ENCODE results near the gene POT1. TPM values are rescaled to one million over a fixed set of nuclear protein-coding genes. Genes with fewer than 3 reads are reported as not detected.

The POT1 gene
- total RNA-seq, 1 experiment from 2014 or later = 24.1 TPM

- Mint-ChIP-seq H3K4me1 (ENCODE audit: insufficient read depth, unreplicated experiment) (no peaks in the 10 kb centered on the region), H3K9me3 (ENCODE audit: unreplicated experiment) (no peaks in the 10 kb centered on the region), H3K4me3 (ENCODE audit: unreplicated experiment) (no peak overlapping the region), H3K36me3 (ENCODE audit: insufficient read depth, unreplicated experiment) (peaks cover 25% of the 10 kb centered on the region), H3K27ac (ENCODE audit: low read depth, unreplicated experiment) (no peak overlapping the region), H3K27me3 (ENCODE audit: insufficient read depth, unreplicated experiment) (no peaks in the 10 kb centered on the region)
- intact Hi-C loops (cut with micrococcal nuclease) = no loop called here
- no peak for DNase-seq (ENCODE audit: unreplicated experiment)
- no TSS peak for BruUV-seq (replicated peaks)
- TF ChIP-seq, protein P1, sequence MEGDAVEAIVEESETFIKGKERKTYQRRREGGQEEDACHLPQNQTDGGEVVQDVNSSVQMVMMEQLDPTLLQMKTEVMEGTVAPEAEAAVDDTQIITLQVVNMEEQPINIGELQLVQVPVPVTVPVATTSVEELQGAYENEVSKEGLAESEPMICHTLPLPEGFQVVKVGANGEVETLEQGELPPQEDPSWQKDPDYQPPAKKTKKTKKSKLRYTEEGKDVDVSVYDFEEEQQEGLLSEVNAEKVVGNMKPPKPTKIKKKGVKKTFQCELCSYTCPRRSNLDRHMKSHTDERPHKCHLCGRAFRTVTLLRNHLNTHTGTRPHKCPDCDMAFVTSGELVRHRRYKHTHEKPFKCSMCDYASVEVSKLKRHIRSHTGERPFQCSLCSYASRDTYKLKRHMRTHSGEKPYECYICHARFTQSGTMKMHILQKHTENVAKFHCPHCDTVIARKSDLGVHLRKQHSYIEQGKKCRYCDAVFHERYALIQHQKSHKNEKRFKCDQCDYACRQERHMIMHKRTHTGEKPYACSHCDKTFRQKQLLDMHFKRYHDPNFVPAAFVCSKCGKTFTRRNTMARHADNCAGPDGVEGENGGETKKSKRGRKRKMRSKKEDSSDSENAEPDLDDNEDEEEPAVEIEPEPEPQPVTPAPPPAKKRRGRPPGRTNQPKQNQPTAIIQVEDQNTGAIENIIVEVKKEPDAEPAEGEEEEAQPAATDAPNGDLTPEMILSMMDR (IDR thresholded peaks at IDR 0.05; ENCODE audit: unreplicated experiment) = no peak
- ChIA-PET CTCF (no interaction called here), POLR2A (interaction anchor here (1.2 to 3.9 kb wide), 2 partner anchors 10 to 14 kb away, joined by 4 to 13 read pairs; partner anchors contain the start of gene POT1)
Observed at GRCh38 chr7:124915242-124915641, 14.4 kb downstream of the POT1 start.

DNA sequence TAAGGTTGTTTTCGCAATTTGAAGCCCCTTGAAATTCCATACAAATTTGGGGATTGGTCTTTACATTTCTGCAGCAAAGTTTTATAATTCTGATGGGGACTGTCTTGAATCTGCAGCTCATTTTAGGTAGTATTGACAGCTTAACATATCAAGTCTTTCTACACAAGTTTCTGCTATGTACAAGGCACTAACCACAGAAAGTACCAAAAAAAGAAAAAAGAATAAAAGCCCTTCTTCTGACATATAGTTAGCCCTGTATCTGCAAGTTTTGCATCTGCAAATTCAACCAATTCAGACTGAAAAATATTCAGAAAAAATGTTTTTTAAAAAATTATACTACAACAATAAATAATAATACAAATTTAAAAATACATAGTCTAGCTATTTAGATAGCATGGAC lies 15.3 kb downstream of the POT1 start:
- Mint-ChIP-seq H3K4me3 (ENCODE audit: unreplicated experiment) (no peak overlapping the region), H3K9me3 (ENCODE audit: unreplicated experiment) (no peaks in the 10 kb centered on the region), H3K27me3 (ENCODE audit: insufficient read depth, unreplicated experiment) (no peaks in the 10 kb centered on the region), H3K27ac (ENCODE audit: low read depth, unreplicated experiment) (no peak overlapping the region), H3K4me1 (ENCODE audit: insufficient read depth, unreplicated experiment) (no peaks in the 10 kb centered on the region), H3K36me3 (ENCODE audit: insufficient read depth, unreplicated experiment) (peaks cover 25% of the 10 kb centered on the region)
- DNase-seq (ENCODE audit: unreplicated experiment) = no peak
- ChIA-PET CTCF (interaction anchor here (0.6 kb wide), 1 partner anchor 100 kb away, joined by 3 read pairs; no protein-coding TSS in a partner anchor), POLR2A (interaction anchor here (1.2 to 3.9 kb wide), 2 partner anchors 11 to 15 kb away, joined by 4 to 13 read pairs; partner anchors contain the start of gene POT1)
- TF ChIP-seq, protein P1 (IDR thresholded peaks at IDR 0.05; ENCODE audit: unreplicated experiment) = no peak
- intact Hi-C loops (cut with micrococcal nuclease) = no loop called here
- TSS peak; percentile 7 for BruUV-seq (replicated peaks)

- no peak overlapping the region for H3K27ac Mint-ChIP-seq (ENCODE audit: low read depth, unreplicated experiment)
- ChIA-PET POLR2A (no interaction called here), CTCF (no interaction called here)
- H3K4me1 Mint-ChIP-seq (ENCODE audit: insufficient read depth, unreplicated experiment) = no peaks in the 10 kb centered on the region
- DNase-seq (ENCODE audit: unreplicated experiment) = no peak
- no TSS peak for BruUV-seq (replicated peaks)
- no peaks in the 10 kb centered on the region for H3K27me3 Mint-ChIP-seq (ENCODE audit: insufficient read depth, unreplicated experiment)
- TF ChIP-seq, protein P1 (IDR thresholded peaks at IDR 0.05; ENCODE audit: unreplicated experiment) = no peak
- H3K4me3 Mint-ChIP-seq (ENCODE audit: unreplicated experiment) = no peak overlapping the region
- no peaks in the 10 kb centered on the region for H3K9me3 Mint-ChIP-seq (ENCODE audit: unreplicated experiment)
- peaks cover 25% of the 10 kb centered on the region for H3K36me3 Mint-ChIP-seq (ENCODE audit: insufficient read depth, unreplicated experiment)
- intact Hi-C loops (cut with micrococcal nuclease) = no loop called here
Observed at GRCh38 chr7:124912972-124913371, 16.7 kb downstream of the POT1 start.

DNA sequence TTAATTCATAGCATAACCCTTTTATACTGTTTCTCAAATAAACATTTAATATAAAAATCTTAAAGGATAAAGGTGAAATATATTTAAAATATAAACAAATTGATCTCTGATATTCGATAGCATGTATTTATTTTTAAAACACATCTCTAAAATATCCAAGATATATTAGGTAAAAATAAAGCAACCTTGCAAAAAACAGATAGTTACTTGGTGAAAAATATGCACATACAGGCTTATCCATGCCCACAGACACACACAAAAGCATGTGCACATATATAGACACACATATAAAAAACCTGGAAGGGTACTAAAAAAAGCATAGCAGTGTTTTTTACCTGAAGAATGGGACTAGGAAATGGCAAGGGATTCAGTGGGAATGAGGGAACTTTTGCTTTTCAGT lies 19.8 kb downstream of the POT1 start:
- no peaks in the 10 kb centered on the region for H3K27me3 Mint-ChIP-seq (ENCODE audit: insufficient read depth, unreplicated experiment)
- POLR2A ChIA-PET = no interaction called here
- H3K4me3 Mint-ChIP-seq (ENCODE audit: unreplicated experiment) = no peak overlapping the region
- DNase-seq (ENCODE audit: unreplicated experiment) = no peak
- H3K9me3 Mint-ChIP-seq (ENCODE audit: unreplicated experiment) = no peaks in the 10 kb centered on the region
- H3K36me3 Mint-ChIP-seq (ENCODE audit: insufficient read depth, unreplicated experiment) = peaks cover 22% of the 10 kb centered on the region
- intact Hi-C loops (cut with micrococcal nuclease) = no loop called here
- no peak overlapping the region for H3K27ac Mint-ChIP-seq (ENCODE audit: low read depth, unreplicated experiment)
- H3K4me1 Mint-ChIP-seq (ENCODE audit: insufficient read depth, unreplicated experiment) = no peaks in the 10 kb centered on the region
- BruUV-seq (replicated peaks) = no TSS peak
- TF ChIP-seq, protein P1 (IDR thresholded peaks at IDR 0.05; ENCODE audit: unreplicated experiment) = no peak
- CTCF ChIA-PET = no interaction called here

Data from MCF 10A (cell line).